HG02870 (cell line): ENCODE measurements around the gene SLC15A3.
A peak's percentile ranks its signal among the peaks of the same experiment; 100 is the strongest.
"Not testable (repeated sequence)": the region's sequence is repeated elsewhere in the genome, so short reads cannot be mapped to it uniquely, and the experiment has no call there.

ENCODE experiments used
- ATAC-seq: cut with Tn5 transposase; IDR thresholded peaks from one replicate; pipeline ENCODE4 v1.9.1; 2021; ENCODE audit warnings: mild to moderate bottlenecking, moderate library complexity; ENCODE audit not compliant: unreplicated experiment

The SLC15A3 gene

GRCh38 chr11:60917267-60917666, 34.7 kb downstream of the SLC15A3 start:
- no peak for ATAC-seq

GRCh38 chr11:60916669-60917206, 35.2 kb downstream of the SLC15A3 start:
- no peak for ATAC-seq

GRCh38 chr11:60915248-60915914, 36.6 kb downstream of the SLC15A3 start:
- ATAC-seq, result no peak

- no peak for ATAC-seq
These were observed 37.2 kb downstream of the SLC15A3 start for GRCh38 chr11:60914633-60915247.

GRCh38 chr11:60913793-60914632, 38.0 kb downstream of the SLC15A3 start, which contains the start of gene TMEM109:
Gene TMEM109, plus strand, starts transcription at chr11:60914158. Its CDS starts 5,536 bp downstream, at chr11:60919694.
- peak; percentile 41 for ATAC-seq

GRCh38 chr11:60912851-60913528, 39.0 kb downstream of the SLC15A3 start:
- no peak for ATAC-seq

- ATAC-seq, result no peak
These were observed 39.6 kb downstream of the SLC15A3 start for GRCh38 chr11:60912223-60912850.

- ATAC-seq, result no peak
These were observed 41.1 kb downstream of the SLC15A3 start for GRCh38 chr11:60910711-60911380.

- peak; percentile 32 for ATAC-seq
These were observed 41.7 kb downstream of the SLC15A3 start for GRCh38 chr11:60910281-60910687.

GRCh38 chr11:60909680-60910280, 42.2 kb downstream of the SLC15A3 start:
- not testable (repeated sequence) for ATAC-seq

GRCh38 chr11:60908803-60909202, 43.2 kb downstream of the SLC15A3 start:
- ATAC-seq, result no peak

GRCh38 chr11:60906132-60906972, 45.6 kb downstream of the SLC15A3 start, which contains the start of gene PRPF19:
Gene PRPF19, minus strand, starts transcription at chr11:60906585. Its CDS starts 203 bp downstream, at chr11:60906382.
- peak; percentile 79 for ATAC-seq

- ATAC-seq, result no peak
These were observed 46.3 kb downstream of the SLC15A3 start for GRCh38 chr11:60905551-60906113.

GRCh38 chr11:60905047-60905446, 46.9 kb downstream of the SLC15A3 start:
- ATAC-seq, result no peak

GRCh38 chr11:60902625-60903024, 49.4 kb downstream of the SLC15A3 start:
- no peak for ATAC-seq

- ATAC-seq, result no peak
These were observed 51.1 kb downstream of the SLC15A3 start for GRCh38 chr11:60900673-60901404.

- no peak for ATAC-seq
These were observed 52.0 kb downstream of the SLC15A3 start for GRCh38 chr11:60899977-60900376.
